GM19438 (cell line): ENCODE results near the gene SLC39A11.
"Not testable (repeated sequence)": the region's sequence is repeated elsewhere in the genome, so short reads cannot be mapped to it uniquely, and the experiment has no call there.

ENCODE experiments used
- ATAC-seq: cut with Tn5 transposase; IDR thresholded peaks from one replicate; pipeline ENCODE4 v1.9.1; 2021; ENCODE audit warnings: low read depth; ENCODE audit not compliant: unreplicated experiment

The SLC39A11 gene

GRCh38 chr17:73111386-73111785 is 18.9 kb upstream of the SLC39A11 start:
- no peak for ATAC-seq

- no peak for ATAC-seq
Measured at GRCh38 chr17:73107191-73107590, 14.7 kb upstream of the SLC39A11 start.

GRCh38 chr17:73105431-73105830 is 12.9 kb upstream of the SLC39A11 start:
- no peak for ATAC-seq

- ATAC-seq = no peak
Measured at GRCh38 chr17:73104450-73104849, 12.0 kb upstream of the SLC39A11 start.

GRCh38 chr17:73103641-73104335 is 11.3 kb upstream of the SLC39A11 start:
- no peak for ATAC-seq

- no peak for ATAC-seq
Measured at GRCh38 chr17:73101031-73101430, 8.5 kb upstream of the SLC39A11 start.

- no peak for ATAC-seq
Measured at GRCh38 chr17:73100363-73100762, 7.9 kb upstream of the SLC39A11 start.

DNA sequence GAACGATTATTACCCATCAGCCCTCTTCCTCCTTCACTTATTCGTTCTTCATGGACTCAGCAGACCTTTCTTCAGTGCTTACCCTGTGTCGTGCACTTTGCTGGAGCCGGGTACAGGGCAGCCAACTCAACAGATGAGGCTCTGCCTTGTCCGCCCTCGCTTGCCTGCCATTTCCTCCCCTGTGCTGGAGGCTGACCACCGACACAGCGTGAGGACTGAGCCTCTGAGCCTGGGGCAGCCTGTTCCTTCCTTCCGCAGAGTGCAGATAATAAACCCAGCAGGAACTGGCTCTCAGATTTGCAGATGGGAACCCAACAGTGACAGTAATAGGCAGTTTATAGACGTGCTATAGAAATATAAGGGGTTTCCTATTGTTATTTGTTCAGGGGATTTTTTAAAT is 7.0 kb upstream of the SLC39A11 start:
- no peak for ATAC-seq

DNA sequence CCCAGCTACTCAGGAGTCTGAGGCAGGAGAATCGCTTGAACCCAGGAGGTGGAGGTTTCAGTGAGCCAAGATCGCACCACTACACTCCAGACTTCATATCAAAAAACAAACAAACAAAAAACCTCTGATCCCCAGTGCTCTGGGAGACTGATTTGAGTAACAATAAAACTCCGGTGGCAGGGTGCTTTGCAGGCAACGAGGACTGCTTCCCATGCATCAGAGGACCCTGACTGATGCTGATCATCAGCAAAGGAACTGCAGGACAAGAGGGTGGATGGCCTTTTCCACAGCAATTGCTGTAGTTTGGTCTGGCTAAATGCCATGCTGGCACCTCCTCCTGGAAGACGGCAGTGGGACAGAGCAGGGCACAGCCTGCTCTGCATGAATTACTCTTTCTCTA is 6.4 kb upstream of the SLC39A11 start:
- ATAC-seq = no peak

DNA sequence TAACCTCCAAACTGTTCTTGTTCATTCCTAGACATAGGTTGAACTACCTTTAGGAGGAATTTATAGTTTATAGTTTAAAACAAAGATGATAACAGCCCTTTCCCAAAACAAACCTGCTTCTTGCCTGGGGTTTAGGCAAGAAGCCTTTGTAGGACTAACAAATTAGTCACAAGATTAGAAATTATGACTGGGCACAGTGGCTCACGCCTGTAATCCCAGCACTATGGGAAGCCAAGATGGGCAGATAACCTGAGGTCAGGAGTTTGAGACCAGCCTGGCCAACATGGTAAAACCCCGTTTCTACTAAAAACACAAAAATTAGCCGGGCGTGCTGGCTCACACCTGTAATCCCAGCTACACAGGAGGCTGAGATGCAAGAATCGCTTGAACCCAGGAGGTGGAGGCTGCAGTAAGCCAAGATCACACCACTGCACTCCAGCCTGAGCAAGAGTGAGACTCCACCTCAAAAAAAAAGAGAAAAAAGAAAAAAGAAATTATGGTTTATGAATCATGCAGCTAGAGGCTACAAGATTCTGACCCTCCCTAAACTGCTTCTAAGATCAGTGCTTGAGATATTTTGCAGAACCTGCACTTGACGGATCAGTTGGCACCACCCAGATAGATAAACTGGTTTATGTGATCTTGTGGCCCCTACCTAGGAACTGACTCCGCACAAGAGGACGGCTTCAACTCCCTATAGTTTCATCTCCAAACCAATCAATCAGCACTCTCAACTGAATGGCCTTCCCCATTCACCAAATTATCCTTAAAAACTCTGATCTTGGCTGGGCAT is 5.7 kb upstream of the SLC39A11 start:
- ATAC-seq = not testable (repeated sequence)

GRCh38 chr17:73096866-73097265 is 4.4 kb upstream of the SLC39A11 start:
- no peak for ATAC-seq

DNA sequence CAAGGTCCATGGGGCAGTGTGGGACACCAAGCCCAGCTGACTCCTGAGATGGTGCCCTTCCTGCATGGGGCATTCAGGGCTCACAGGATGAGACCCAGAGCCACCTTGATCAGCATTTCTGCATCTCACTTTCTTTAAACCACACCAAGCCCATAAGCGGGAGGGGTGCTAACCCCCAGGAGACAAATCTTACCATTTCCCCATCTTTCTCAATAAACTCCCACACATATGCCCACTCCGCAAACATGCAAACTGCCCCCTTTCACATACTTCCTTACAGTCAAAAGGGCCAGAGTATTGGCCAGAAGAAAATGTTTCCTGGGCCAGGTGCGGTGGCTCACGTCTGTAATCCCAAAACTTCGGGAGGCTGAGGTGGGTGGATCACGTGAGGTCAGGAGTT is 3.7 kb upstream of the SLC39A11 start:
- no peak for ATAC-seq

- no peak for ATAC-seq
Measured at GRCh38 chr17:73093286-73093685, 798 bp upstream of the SLC39A11 start.

- no peak for ATAC-seq
Measured at GRCh38 chr17:73091770-73092522, 542 bp downstream of the SLC39A11 start.

DNA sequence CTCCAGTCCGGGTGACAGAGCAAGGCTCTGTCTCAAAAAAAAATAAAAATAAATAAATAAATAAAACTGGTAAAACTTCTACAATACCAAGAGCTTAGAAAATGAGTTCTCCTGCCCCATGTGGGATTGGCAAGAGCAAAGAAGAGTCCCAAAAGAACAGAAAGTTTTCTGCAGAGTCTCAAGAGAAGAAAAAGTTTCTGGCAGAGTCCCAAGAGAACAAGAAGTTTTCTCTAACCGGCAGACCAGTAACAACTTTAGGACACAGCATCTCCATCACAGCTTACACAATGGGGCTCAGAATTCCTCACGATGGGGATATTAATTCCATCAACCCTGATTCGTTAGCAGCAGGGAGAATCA is 1.1 kb downstream of the SLC39A11 start:
- no peak for ATAC-seq

GRCh38 chr17:73090396-73091202 is 1.9 kb downstream of the SLC39A11 start:
- no peak for ATAC-seq

DNA sequence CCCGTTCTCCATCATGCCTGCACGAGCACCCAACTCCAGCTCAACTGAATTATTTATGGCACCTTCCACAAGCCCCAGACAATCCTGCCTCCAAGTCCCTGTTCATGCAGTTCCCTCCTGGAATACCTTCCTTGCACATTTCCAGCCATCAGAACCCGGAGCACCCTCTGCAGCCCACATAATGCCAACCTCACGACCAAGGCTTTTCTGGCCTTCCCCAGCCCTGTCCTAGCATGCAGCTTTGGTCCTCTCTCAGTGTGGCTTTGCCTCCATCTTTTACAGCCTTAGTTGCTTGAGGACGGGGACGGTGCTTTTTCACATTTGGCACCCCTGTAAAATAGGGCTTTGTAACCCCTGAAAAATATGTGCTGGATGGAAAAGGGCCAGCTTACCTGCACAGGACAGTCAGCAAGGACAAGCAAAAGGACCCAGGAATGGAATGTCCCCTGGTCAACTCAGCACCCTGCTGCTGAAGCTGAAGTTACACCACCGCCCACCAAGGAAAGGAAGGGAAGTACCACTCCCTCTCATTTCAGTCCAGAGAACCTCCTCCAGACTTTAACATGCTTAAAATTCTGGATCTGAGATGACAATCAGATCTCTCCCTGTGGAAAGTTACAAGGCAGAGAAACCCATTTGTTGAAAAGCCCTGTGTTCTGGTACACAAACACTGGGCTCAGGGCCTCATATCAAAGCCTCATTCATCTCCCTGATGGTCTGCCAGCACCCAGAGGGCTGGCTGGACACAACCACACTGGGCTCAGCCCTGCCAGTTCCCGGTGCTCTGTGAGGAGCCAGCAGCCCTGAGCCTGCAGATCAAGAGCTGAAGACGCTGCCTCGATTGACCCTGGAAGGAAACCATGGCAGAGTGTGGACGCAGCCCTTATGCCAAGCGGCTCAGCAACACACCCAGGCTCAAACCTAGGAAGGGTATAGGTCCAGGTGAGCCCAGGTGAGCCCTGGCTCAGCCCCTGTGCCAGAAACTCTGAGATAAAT is 2.9 kb downstream of the SLC39A11 start:
- no peak for ATAC-seq

DNA sequence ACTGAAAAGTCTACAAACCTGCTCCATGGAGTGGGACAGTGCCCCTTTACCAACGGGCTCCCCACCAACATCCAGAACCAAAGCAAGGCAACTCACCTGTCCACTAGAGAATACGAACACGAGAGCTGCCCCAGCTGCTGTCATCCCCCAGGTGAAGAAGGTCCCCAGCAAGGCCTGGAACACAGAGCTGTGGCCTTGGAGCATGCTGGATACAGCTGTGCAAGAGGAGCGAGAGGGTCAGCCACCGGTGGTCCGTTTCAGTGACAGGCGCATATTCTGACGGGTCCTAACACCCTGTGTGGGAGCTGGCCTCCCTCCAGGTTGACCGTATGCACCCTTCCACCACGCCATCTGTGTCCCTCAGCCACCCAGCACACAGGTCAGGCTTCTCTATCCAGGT is 3.9 kb downstream of the SLC39A11 start:
- ATAC-seq = no peak

DNA sequence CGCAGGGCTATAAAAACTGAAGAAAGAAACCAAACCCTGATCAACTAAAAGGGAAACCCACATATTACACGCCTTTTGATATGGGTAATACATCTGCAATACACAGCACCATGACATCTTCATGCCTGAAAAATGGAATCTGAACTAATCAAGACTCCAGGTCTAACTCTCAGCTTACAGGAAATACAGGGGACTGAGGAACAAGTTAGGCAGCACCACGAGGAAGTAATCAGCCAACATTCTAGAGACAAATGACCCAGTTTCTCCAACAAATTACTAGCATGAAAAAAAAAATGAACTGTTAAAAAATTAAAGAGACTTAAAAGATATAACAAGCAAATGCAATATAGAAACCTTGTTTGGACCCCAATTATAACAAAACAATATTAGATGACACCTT is 9.1 kb downstream of the SLC39A11 start:
- no peak for ATAC-seq

GRCh38 chr17:73074566-73074965 is 17.9 kb downstream of the SLC39A11 start:
- no peak for ATAC-seq
